OCI-LY7 (cell line): ENCODE measurements around the gene PAMR1.
A peak's percentile ranks its signal among the peaks of the same experiment; 100 is the strongest.

Source experiments
- EZH2phosphoT487 ChIP-seq: fragments of 200-600 bp; sonication (generic); IDR thresholded peaks from 2 replicates; pipeline ENCODE4 v1.6.1; 2018; ENCODE audit warnings: low read depth, borderline replicate concordance, mild to moderate bottlenecking, mixed run types, antibody characterized with exemption, low read length, moderate library complexity, mixed read lengths
- TF ChIP-seq, protein P1 (sequence below): fragments of 200-600 bp; sonication (generic); conservative IDR thresholded peaks from 2 replicates; pipeline ENCODE4 v1.5.1; 2014; ENCODE audit warnings: mild to moderate bottlenecking, antibody characterized with exemption, low read length, moderate library complexity, mixed read lengths

DNA sequence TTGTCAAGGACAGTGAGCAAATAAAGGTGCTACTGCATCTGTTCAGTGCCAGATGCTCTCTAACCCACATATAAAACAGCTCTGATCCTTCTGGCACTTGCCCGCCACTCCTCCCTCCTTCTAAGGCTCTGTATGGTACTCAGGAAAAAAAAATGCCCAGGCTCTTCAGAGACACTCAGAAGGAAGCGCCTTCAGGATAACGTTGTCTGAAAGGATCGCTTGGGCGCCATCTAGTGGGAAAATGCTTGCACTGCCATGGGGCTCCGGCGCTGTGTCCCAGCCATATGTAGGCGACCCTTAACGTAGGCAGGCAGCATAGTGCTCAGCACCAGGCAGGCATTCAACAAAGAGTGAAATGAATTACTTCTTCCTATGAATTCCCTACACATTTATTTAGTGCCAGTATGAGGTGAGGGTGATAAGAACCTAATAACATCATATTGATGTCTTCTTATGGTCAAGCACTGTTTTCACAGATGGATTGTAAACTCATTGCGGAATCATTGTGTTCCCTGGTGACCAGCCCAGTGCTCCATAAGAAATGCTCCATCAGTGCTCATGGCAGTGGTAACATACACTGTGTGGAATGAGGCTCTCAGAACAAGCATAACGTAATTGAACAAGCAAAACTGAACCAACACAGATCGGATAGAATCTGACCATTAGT is 39.6 kb downstream of the PAMR1 start:
- TF ChIP-seq, protein P1, sequence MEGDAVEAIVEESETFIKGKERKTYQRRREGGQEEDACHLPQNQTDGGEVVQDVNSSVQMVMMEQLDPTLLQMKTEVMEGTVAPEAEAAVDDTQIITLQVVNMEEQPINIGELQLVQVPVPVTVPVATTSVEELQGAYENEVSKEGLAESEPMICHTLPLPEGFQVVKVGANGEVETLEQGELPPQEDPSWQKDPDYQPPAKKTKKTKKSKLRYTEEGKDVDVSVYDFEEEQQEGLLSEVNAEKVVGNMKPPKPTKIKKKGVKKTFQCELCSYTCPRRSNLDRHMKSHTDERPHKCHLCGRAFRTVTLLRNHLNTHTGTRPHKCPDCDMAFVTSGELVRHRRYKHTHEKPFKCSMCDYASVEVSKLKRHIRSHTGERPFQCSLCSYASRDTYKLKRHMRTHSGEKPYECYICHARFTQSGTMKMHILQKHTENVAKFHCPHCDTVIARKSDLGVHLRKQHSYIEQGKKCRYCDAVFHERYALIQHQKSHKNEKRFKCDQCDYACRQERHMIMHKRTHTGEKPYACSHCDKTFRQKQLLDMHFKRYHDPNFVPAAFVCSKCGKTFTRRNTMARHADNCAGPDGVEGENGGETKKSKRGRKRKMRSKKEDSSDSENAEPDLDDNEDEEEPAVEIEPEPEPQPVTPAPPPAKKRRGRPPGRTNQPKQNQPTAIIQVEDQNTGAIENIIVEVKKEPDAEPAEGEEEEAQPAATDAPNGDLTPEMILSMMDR: peak; percentile 88
- no peak for TF ChIP-seq EZH2phosphoT487
